Left ventricle myocardium superior (tissue), 1 donor: ENCODE data around the gene PAX1. TPM values are rescaled to one million over a fixed set of nuclear protein-coding genes. Genes with fewer than 3 reads are reported as not detected.

Source experiments
- ATAC-seq: fragments of 200-7000 bp; cut with Tn5 transposase; one replicate; pipeline ENCODE4 v1.9.1; 2020; ENCODE audit warnings: mild to moderate bottlenecking, moderate library complexity
- DNase-seq: peaks from one replicate; pipeline ENCODE4 v3.0.0-alpha.2; 2020
- intact Hi-C: fragments of 100-400 bp; cut with micrococcal nuclease; formaldehyde crosslinking; loops from one replicate; pipeline ENCODE4 v1.11.0; 2022
- total RNA-seq: library from RNA; stranded (reverse); fragmentation: NEBNext Ultra II Directional; extraction: Animal tissue kit (Norgen Biotek cat#: 25700); gene quantifications from one replicate; pipeline ENCODE4 v1.2.1, GENCODE V29; 2021
- donor health status: DM: no; HTN: yes; CAD: no; lungs with severe emphysema.

The PAX1 gene
- total RNA-seq, 1 donor from 2014 or later, result not detected

GRCh38 chr20:21702016-21702415 is 3.4 kb upstream of the PAX1 start:
- DNase-seq, result no peak
- intact Hi-C loops, result no loop called here
- no peak for ATAC-seq

GRCh38 chr20:21702553-21703470 is 2.7 kb upstream of the PAX1 start:
- DNase-seq, result peak; percentile 59

DNA sequence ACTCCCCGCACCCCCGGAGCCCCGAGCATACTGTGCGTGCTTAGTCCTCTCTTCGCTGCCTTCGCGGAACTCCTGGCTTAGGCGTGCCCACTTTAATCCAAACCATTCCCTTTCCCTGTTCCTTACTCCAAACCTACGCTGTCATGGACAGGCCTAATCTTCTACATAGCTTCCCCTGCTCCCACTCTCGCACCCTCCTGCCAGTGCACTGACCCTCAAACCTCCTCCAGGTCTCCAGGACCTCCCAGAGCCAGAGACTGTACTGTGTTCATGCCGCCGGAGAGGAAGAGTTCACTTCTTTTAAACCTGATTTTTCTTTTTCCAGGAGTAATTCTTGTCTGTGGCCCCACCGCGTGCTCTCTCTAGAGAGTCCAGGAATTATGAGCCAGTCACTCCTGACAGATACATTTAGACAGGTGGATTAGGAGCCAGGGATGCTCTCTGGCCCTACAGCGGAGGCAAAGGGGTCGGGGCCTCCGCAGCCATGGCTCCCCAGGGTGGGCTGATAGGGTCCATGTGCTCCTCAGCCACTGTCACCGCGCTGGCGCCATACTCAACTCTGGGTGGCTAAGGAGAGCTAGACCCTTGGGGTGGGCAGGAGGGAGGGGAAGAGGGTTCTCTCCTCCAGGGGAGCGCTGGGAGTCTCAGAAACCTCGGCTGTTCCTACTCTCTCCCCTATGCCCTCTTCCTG is 1.6 kb upstream of the PAX1 start:
- DNase-seq (no peak), ATAC-seq (no peak)
- intact Hi-C loops, result no loop called here

More at GRCh38 chr20:21702553-21703470, 2.7 kb upstream of the PAX1 start:
- peak; percentile 60 for ATAC-seq
- intact Hi-C loops, result no loop called here

GRCh38 chr20:21704408-21705385 is 767 bp upstream of the PAX1 start:
- DNase-seq (no peak), ATAC-seq (no peak)
- intact Hi-C loops, result no loop called here

DNA sequence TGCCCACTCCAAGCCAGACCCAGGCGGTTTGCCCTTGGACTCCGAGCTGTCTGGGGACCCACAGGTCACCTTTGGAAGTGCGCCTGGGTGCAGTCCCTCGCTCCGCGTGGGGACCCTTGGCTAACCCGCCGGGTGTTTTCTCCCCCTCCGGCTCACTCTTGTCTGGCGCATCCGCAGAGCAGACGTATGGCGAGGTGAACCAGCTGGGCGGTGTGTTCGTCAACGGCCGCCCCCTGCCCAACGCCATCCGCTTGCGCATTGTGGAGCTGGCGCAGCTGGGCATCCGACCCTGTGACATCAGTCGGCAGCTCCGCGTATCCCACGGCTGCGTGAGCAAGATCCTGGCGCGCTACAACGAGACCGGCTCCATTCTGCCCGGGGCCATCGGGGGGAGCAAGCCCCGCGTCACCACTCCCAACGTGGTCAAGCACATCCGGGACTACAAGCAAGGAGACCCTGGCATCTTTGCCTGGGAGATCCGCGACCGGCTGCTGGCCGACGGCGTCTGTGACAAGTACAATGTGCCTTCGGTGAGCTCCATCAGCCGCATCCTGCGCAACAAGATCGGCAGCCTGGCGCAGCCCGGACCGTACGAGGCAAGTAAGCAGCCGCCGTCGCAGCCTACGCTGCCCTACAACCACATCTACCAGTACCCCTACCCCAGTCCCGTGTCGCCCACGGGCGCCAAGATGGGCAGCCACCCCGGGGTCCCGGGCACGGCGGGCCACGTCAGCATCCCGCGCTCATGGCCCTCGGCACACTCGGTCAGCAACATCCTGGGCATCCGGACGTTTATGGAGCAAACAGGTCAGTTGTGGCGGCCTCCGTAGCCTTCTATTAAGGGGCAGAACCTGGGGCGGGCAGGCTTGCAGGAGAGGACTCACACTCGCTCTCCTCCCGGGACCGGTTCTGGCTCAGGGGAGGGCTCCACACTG is 1.1 kb downstream of the PAX1 start:
- intact Hi-C loops, result no loop called here
- DNase-seq (no peak), ATAC-seq (no peak)

GRCh38 chr20:21707267-21707666 is 1.8 kb downstream of the PAX1 start:
- ATAC-seq, result no peak
- DNase-seq, result no peak
- intact Hi-C loops, result no loop called here

DNA sequence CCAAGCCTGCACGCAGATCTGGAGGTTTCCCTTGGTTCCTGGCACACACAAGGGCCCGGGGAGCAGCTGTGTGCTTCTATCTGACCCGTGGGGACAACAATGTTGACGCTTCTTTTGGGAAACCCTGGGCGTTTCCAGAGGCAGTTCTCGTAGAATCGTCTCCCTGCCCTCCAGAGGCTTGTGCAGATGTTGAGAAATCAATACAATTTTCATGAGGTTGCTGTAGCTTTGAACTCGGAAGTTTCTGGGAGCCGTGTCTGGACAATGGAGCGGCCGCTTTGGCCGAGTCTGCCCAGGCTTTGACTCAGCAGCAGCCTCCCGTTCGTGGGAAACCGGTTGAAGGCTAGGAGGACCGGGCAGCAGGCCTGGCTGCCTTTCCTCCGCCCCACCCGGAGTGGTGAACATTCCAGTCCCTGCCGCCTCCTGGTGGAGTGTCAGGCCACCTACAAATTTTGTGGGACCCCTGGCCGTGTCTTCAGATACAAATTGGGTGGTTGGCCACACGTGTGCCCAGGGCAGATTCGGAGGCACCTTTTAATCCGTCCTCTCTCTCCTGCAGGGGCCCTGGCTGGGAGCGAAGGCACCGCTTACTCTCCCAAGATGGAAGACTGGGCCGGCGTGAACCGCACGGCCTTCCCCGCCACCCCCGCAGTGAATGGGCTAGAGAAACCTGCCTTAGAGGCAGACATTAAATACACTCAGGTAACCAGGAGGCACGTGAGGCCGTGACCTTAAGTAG is 2.7 kb downstream of the PAX1 start:
- ATAC-seq, result no peak
- DNase-seq, result no peak
- intact Hi-C loops, result no loop called here

GRCh38 chr20:21708738-21709534 is 3.5 kb downstream of the PAX1 start:
- intact Hi-C loops, result no loop called here
- ATAC-seq (no peak), DNase-seq (no peak)

DNA sequence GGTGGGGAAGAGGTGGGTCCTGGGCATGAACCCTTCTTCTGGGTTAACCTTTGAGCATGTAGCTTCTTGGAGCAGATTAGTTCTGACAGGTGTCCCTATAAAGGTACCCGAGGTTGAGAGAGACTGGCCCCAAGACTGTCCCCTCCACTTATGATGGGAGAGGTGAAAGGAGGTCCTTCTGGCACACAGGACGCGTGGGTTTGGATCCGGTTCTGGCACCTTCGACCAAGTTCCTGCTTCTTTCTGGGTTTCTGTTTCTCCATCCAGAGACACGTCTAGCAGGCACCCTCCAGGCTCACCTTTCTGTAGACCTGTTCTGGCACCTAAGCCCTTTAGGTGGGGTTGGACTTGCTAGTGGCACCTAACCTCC is 4.1 kb downstream of the PAX1 start:
- intact Hi-C loops, result no loop called here
- no peak for ATAC-seq
- DNase-seq, result no peak

- intact Hi-C loops, result no loop called here
- ATAC-seq (no peak), DNase-seq (no peak)
Measured at GRCh38 chr20:21710341-21710740, 4.9 kb downstream of the PAX1 start.

DNA sequence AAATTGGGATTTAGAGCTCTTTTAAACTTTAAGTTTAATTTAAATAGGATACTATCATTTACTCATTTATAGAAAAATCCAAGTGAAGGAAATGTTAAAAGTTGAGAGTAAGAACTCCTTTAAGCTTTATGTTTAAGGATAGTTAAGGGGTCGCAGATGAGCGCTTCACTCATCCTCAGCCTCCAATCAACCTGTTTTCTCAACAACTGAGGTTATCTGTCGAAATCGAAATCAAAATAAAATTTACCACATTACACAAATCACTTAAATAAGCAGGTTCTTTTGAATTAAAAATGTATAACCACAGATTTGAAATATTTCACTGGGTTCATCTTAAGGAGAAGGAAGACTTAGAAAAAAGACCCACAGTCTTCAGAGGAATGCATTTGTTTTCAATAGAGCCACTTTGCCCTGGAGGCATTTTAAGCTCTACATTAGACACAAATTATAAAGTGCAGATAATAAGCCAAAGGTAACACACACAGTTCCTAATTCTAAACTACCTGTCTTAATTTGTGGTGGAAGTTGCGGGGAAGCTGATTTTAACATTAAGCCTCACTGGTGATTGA is 5.5 kb downstream of the PAX1 start:
- intact Hi-C loops, result no loop called here
- DNase-seq, result no peak
- no peak for ATAC-seq

- no peak for ATAC-seq
- intact Hi-C loops, result no loop called here
Measured at GRCh38 chr20:21712443-21713059, 7.1 kb downstream of the PAX1 start.

DNA sequence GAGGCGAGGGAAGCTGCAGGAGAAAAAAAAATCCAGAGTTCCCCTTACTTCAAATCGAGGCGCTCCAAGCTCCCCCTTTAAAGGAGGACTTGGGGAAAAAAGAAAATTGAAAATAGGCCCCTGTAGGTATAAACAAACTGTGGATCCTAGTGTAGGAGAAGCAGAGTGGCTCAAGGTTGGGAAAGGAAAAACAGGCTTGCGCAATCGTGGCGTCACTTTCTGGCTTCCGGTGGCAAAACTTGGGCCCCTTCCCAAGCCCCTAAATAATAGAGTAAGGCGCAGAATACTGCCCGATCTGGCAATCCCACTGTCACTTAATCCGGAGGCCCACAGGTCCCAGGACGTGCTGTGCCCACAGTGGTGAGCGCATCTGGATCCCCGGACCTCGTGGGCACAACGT is 8.0 kb downstream of the PAX1 start:
- intact Hi-C loops, result no loop called here
- ATAC-seq, result no peak
- no peak for DNase-seq

More at GRCh38 chr20:21712443-21713059, 7.1 kb downstream of the PAX1 start:
- DNase-seq, result no peak

- ATAC-seq, result no peak
- intact Hi-C loops, result no loop called here
- no peak for DNase-seq
Measured at GRCh38 chr20:21713901-21714296, 8.4 kb downstream of the PAX1 start.

DNA sequence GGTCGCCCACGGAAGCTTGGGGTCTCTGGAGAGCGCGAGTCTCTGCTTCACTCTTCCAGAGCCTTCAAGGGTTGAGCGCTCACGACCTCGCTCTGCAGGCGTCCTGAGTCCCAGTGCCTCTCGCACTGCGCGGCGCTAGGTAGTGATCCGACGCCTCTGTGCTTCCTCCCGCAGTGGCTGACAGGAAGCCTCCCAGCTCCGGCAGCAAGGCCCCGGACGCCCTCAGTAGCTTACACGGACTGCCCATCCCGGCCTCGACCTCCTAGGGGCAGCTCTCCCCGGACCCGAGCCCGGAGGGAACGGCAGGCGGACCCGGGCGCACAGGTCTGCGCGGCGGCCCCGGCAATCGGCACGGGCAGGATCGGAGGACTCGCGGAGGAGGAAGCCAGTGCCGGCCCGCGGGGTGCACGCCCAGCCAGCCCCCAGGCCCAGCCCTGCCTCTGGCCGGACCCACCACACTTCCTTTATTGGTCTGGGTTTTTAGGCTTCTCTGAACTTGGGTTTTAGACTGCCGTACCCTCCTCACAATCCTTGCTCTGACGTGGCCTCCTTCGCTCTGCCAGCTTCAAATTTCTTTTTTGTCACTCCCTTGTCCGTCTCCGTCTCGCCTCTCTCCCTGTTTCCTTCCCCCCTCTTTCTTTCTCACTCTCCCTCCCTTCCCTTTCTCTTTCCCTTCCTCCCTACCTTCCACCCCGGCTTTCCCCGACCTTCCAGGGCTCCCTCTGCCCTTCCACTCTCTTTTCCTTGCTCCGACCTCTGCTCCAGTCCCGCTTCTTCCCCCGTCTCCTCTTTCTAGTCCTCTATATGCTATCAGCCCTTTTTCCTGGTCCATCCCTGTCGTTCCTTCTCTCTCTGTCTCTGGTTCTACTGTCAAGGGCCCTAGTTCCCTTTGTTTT is 9.1 kb downstream of the PAX1 start:
- intact Hi-C loops, result no loop called here
- DNase-seq (no peak), ATAC-seq (no peak)
